ENCODE data around the gene UBD.

DNA sequence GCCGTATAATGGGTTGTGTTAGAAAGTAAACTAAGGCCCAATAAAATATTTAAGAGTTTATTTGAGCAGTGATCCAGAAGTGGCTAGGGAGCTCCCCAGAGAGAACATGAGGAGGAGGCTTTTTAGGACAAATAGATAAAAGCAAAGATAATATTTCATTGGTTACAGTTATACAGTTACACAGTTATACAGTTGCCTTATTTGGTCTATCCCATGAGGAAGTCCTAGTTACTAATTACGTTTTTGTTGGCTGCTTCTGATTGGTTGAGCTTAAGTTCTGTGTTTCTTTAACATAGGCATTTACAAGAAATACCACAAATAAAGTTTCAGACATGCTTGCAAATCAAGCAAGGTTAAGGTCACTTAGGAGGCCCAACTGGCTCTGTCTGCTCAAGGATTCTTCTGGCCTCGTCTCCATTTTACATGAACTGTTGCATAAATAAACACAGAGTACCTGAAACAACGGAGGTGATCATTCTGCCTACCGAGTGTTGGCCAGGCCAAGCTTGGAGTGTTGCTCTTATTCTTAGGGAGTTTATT lies 7.0 kb downstream of the UBD start:
- TF ChIP-seq EZH2 (IDR thresholded peaks at IDR 0.05; ENCODE audit: insufficient read depth, poor library complexity, severe bottlenecking), result peak; percentile 31
- no peak for TF ChIP-seq EZH2phosphoT487 (IDR thresholded peaks at IDR 0.05; ENCODE audit: insufficient read depth, low read depth)

All from GM23248 (cell line).